ENCODE measurements around the gene DNAJC5. TPM values are rescaled to one million over a fixed set of nuclear protein-coding genes. Genes with fewer than 3 reads are reported as not detected.

DNAJC5 gene
- total and polyA plus RNA-seq, 9 of the 15 experiments (the other 6 are each of a cell fraction or from before 2014, with no cell fraction given): 0.95 to 42.8 (median 23.4) TPM

DNA sequence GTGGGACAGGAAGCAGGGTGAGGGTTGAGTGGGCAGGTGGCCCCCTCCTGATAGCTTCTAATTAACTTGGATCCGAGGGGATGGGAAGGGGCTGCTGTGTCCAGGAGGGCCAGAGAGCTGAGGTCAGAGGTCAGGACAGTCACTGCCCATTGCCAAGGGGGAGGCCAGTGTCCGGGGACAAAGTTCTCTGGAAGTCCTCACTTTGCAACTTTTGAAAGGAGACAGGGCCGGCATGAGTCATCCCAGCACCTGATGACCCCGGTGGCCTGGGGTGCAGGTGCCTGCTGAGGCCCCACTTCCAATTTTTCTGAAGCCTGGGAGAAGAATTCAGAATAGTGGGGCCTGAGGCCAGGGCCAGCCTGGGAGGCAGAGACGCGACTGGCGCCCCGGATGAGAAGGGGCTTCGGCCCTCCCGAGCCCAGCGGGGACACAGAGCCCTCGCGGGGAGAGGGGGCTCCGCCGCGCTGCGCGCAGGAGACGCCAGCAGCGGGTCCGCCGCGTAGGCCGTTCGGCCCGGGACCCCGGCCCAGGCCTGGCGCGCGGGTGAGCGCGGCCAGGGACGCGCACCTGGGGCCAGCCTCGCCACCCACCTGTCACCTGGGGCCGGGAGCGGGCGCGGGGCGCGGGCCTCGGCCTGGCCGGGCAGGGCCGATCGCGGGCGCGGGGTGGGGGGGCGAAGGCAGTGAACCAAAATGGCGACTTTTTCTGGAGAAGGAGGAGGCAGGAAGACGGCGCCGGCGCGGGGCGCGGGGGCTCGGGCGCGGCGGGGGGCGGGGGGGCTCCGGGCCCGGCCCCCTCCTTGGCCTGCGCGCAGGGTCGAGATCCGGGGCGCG, 74.2 kb downstream of the DNAJC5 start:
- FAIRE-seq: no peak
- Histone ChIP-seq H3K79me2 (ENCODE audit: control insufficient read depth, insufficient read depth, low read length) (peaks cover 21% of the 10 kb centered on the region), H2AFZ (ENCODE audit: low read depth, low read length) (peak overlapping the region; percentile 44), H3K9me3 (replicated peaks; ENCODE audit: control insufficient read depth, insufficient read depth, low read depth, low read length) (no peaks in the 10 kb centered on the region), H3K9ac (ENCODE audit: insufficient read depth in 1 of 2, low read depth in 2 of 2, low read length in 2 of 2) (peak overlapping the region; percentile 83 to 99), H3K9me1 (ENCODE audit: control insufficient read depth, insufficient read depth, low read length) (no peaks in the 10 kb centered on the region), H3K36me3 (ENCODE audit: control insufficient read depth, insufficient read depth, low read length) (peaks cover 32% of the 10 kb centered on the region; the same call in 1 of the 3 replicates), H3K4me3 (peak overlapping the region; percentile 63), H3K4me1 (replicated peaks in 1 of 2; ENCODE audit: control insufficient read depth in 2 of 2, insufficient read depth in 2 of 2, low read length in 2 of 2) (peaks cover 14 to 47% of the 10 kb centered on the region in 2 experiments), H3K27ac (ENCODE audit: extremely low read depth, low read depth, low read length) (peak overlapping the region; percentile 83), H3K27me3 (ENCODE audit: control insufficient read depth in 2 of 2, insufficient read depth in 2 of 2, low read length in 2 of 2) (no peaks in the 10 kb centered on the region), H3K4me2 (ENCODE audit: insufficient read depth, low read length) (peak overlapping the region; percentile 69), H4K20me1 (replicated peaks; ENCODE audit: control insufficient read depth, insufficient read depth, low read length) (no peaks in the 10 kb centered on the region)
- WGBS (ENCODE audit: insufficient coverage, low coverage, missing lambda C conversion rate): under 1% methylated on average over 27 of the region's 70 CpGs
- ChIA-PET CTCF (ENCODE audit: low intra/inter-chr PET ratio) (no interaction called here), POLR2A (interaction anchor here (0.6 to 1.3 kb wide), 4 partner anchors 9 to 15 kb away, joined by 3 to 6 read pairs (median 3); partner anchors contain the start of gene UCKL1)
- DNase-seq (ENCODE audit: extremely low read depth in 1 of 4, low spot score in 3 of 4): peak; percentile 37 to 50 (median 44)
- in situ Hi-C loops (cut with MboI): no loop called here
- no peak for ATAC-seq
- intact Hi-C loops (cut with micrococcal nuclease): no loop called here
- no TSS peak for BruUV-seq (replicated peaks)
- peak; percentile 32; the same call in 1 of the 2 replicates for TF ChIP-seq ZFX (CRISPR knock-in tag; IDR thresholded peaks at IDR 0.05)
- TF ChIP-seq ZNF197 (CRISPR knock-in tag; IDR thresholded peaks at IDR 0.05; ENCODE audit: low read depth): no peak
- no peak for TF ChIP-seq TEAD4 (IDR thresholded peaks at IDR 0.05; ENCODE audit: low read length)
- TF ChIP-seq TEAD4 (CRISPR knock-in tag; IDR thresholded peaks at IDR 0.05; ENCODE audit: borderline replicate concordance): no peak
- no peak for TF ChIP-seq ZNF354B (CRISPR knock-in tag; IDR thresholded peaks at IDR 0.05)
- TF ChIP-seq DDX20 (tag; IDR thresholded peaks at IDR 0.05; ENCODE audit: low read depth): no peak
- peak; percentile 24 for TF ChIP-seq RBBP5 (IDR thresholded peaks at IDR 0.05; ENCODE audit: borderline replicate concordance, insufficient read depth, low read length, poor library complexity, severe bottlenecking)
- TF ChIP-seq CBFA2T2 (conservative IDR thresholded peaks at IDR 0.05): no peak
- no peak for TF ChIP-seq MXI1 (IDR thresholded peaks at IDR 0.05; ENCODE audit: low read depth, low read length)
- TF ChIP-seq RAD21 (CRISPR knock-in tag; conservative IDR thresholded peaks at IDR 0.05 in 1 of 2, IDR thresholded peaks at IDR 0.05 in 1 of 2): no peak
- TF ChIP-seq ERF (CRISPR knock-in tag; IDR thresholded peaks at IDR 0.05): 0 out of 2 replicates have a peak, but pooled peaks have one; percentile 62
- peak; percentile 57; the same call in 1 of the 2 replicates for TF ChIP-seq GATAD2B (IDR thresholded peaks at IDR 0.05; ENCODE audit: borderline replicate concordance)
- TF ChIP-seq PRMT5 (CRISPR knock-in tag; IDR thresholded peaks at IDR 0.05): no peak
- TF ChIP-seq, protein P1, sequence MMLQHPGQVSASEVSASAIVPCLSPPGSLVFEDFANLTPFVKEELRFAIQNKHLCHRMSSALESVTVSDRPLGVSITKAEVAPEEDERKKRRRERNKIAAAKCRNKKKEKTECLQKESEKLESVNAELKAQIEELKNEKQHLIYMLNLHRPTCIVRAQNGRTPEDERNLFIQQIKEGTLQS (IDR thresholded peaks at IDR 0.05): peak; percentile 76
- TF ChIP-seq, protein P1 (CRISPR knock-in tag; conservative IDR thresholded peaks at IDR 0.05): no peak
- no peak for TF ChIP-seq SAFB2 (IDR thresholded peaks at IDR 0.05; ENCODE audit: borderline replicate concordance, low read depth, low read length, severe bottlenecking)
- no peak for TF ChIP-seq RBM17 (IDR thresholded peaks at IDR 0.05; ENCODE audit: borderline replicate concordance, low read depth, low read length)
- TF ChIP-seq, protein P2, sequence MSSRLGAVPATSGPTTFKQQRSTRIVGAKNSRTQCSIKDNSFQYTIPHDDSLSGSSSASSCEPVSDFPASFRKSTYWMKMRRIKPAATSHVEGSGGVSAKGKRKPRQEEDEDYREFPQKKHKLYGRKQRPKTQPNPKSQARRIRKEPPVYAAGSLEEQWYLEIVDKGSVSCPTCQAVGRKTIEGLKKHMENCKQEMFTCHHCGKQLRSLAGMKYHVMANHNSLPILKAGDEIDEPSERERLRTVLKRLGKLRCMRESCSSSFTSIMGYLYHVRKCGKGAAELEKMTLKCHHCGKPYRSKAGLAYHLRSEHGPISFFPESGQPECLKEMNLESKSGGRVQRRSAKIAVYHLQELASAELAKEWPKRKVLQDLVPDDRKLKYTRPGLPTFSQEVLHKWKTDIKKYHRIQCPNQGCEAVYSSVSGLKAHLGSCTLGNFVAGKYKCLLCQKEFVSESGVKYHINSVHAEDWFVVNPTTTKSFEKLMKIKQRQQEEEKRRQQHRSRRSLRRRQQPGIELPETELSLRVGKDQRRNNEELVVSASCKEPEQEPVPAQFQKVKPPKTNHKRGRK (tag; IDR thresholded peaks at IDR 0.05): no peak
